SK-N-SH treated with all-trans-retinoic acid at 6 μM for 48 hours (cell line): Measurements from ENCODE around the gene HSD3B2.

Experiments
- ATAC-seq: fragments of 200-7000 bp; cut with Tn5 transposase; 3 replicates; pipeline ENCODE4 v1.9.1; 2020; ENCODE audit warnings: mild to moderate bottlenecking, moderate library complexity
- BACH2 ChIP-seq: fragments of 250-450 bp; sonication (Bioruptor Pico); IDR thresholded peaks from 2 replicates; pipeline ENCODE4 v1.9.0; 2021; ENCODE audit warnings: mild to moderate bottlenecking, borderline replicate concordance
- CREB5 ChIP-seq: fragments of 250-450 bp; sonication (Bioruptor Pico); IDR thresholded peaks from 2 replicates; pipeline ENCODE4 v1.5.1; 2020; ENCODE audit warnings: low read depth, mild to moderate bottlenecking, moderate library complexity
- CSDC2 ChIP-seq: fragments of 250-450 bp; sonication (Bioruptor Pico); IDR thresholded peaks from 2 replicates; pipeline ENCODE4 v1.5.0; 2020; ENCODE audit warnings: mild to moderate bottlenecking, moderate library complexity
- CSRNP3 ChIP-seq: fragments of 250-450 bp; sonication (Bioruptor Pico); IDR thresholded peaks from 2 replicates; pipeline ENCODE4 v1.5.1; 2021; ENCODE audit warnings: mild to moderate bottlenecking, moderate library complexity
- ESRRG ChIP-seq: fragments of 250-450 bp; sonication (Bioruptor Pico); IDR thresholded peaks from 2 replicates; pipeline ENCODE4 v1.6.1; 2021; ENCODE audit warnings: mild to moderate bottlenecking
- GLIS3 ChIP-seq: fragments of 250-450 bp; sonication (Bioruptor Pico); IDR thresholded peaks from 2 replicates; pipeline ENCODE4 v1.5.0; 2020; ENCODE audit warnings: mild to moderate bottlenecking, moderate library complexity
- OSR1 ChIP-seq: fragments of 250-450 bp; sonication (Bioruptor Pico); IDR thresholded peaks from 2 replicates; pipeline ENCODE4 v1.8.0; 2022; ENCODE audit warnings: moderate library complexity, mild to moderate bottlenecking, inconsistent platforms
- PATZ1 ChIP-seq: fragments of 250-450 bp; sonication (Bioruptor Pico); IDR thresholded peaks from 2 replicates; pipeline ENCODE4 v1.8.0; 2020; ENCODE audit warnings: mild to moderate bottlenecking, moderate library complexity, borderline replicate concordance
- POU6F1 ChIP-seq: fragments of 250-450 bp; sonication (Bioruptor Pico); IDR thresholded peaks from 2 replicates; pipeline ENCODE4 v1.8.0; 2021; ENCODE audit warnings: low read depth, mild to moderate bottlenecking, moderate library complexity, borderline replicate concordance
- PPARA ChIP-seq: fragments of 250-450 bp; sonication (Bioruptor Pico); IDR thresholded peaks from 2 replicates; pipeline ENCODE4 v1.5.0; 2020; ENCODE audit warnings: mild to moderate bottlenecking, borderline replicate concordance
- RARB ChIP-seq: fragments of 250-450 bp; sonication (Bioruptor Pico); IDR thresholded peaks from 2 replicates; pipeline ENCODE4 v1.8.0; 2021; ENCODE audit warnings: mild to moderate bottlenecking, moderate library complexity
- SNAI2 ChIP-seq: fragments of 250-450 bp; sonication (Bioruptor Pico); IDR thresholded peaks from 2 replicates; pipeline ENCODE4 v1.5.0; 2020; ENCODE audit warnings: mild to moderate bottlenecking, moderate library complexity
- TCF4 ChIP-seq: fragments of 250-450 bp; sonication (Bioruptor Pico); IDR thresholded peaks from 2 replicates; pipeline ENCODE4 v1.8.0; 2021; ENCODE audit warnings: mild to moderate bottlenecking, moderate library complexity, borderline replicate concordance
- TOX ChIP-seq: fragments of 250-450 bp; sonication (Bioruptor Pico); IDR thresholded peaks from 2 replicates; pipeline ENCODE4 v1.8.0; 2021; ENCODE audit warnings: mild to moderate bottlenecking, moderate library complexity, borderline replicate concordance
- TSHZ2 ChIP-seq: fragments of 250-450 bp; sonication (Bioruptor Pico); IDR thresholded peaks from 2 replicates; pipeline ENCODE4 v1.5.0; 2020; ENCODE audit warnings: mild to moderate bottlenecking, moderate library complexity
- ZC3H10 ChIP-seq: fragments of 250-450 bp; sonication (Bioruptor Pico); IDR thresholded peaks from 2 replicates; pipeline ENCODE4 v1.5.1; 2021; ENCODE audit warnings: mild to moderate bottlenecking, moderate library complexity
- ZFP3 ChIP-seq: fragments of 250-450 bp; sonication (Bioruptor Pico); IDR thresholded peaks from 2 replicates; pipeline ENCODE4 v1.5.0; 2020; ENCODE audit warnings: mild to moderate bottlenecking, moderate library complexity
- ZNF565 ChIP-seq: fragments of 450-650 bp; formaldehyde crosslinking; conservative IDR thresholded peaks from 2 replicates; pipeline ENCODE4 v1.5.0; 2020; ENCODE audit warnings: low read depth, mild to moderate bottlenecking, moderate library complexity
- ZNF70 ChIP-seq: fragments of 450-650 bp; formaldehyde crosslinking; IDR thresholded peaks from 2 replicates; pipeline ENCODE4 v1.5.0; 2020; ENCODE audit warnings: mild to moderate bottlenecking, moderate library complexity
- ZNF8 ChIP-seq: fragments of 450-650 bp; formaldehyde crosslinking; IDR thresholded peaks from 2 replicates; pipeline ENCODE4 v1.5.0; 2020; ENCODE audit warnings: mild to moderate bottlenecking, moderate library complexity

HSD3B2 gene

GRCh38 chr1:119448127-119448511 is 33.2 kb downstream of the HSD3B2 start:
- TF ChIP-seq BACH2 (CRISPR knock-in tag): no peak
- no peak for TF ChIP-seq ZFP3 (CRISPR knock-in tag)
- no peak for TF ChIP-seq ZC3H10 (CRISPR knock-in tag)
- no peak for TF ChIP-seq OSR1 (CRISPR knock-in tag)
- no peak for TF ChIP-seq ESRRG (CRISPR knock-in tag)
- TF ChIP-seq ZNF565 (CRISPR knock-in tag): no peak
- TF ChIP-seq RARB: no peak
- TF ChIP-seq PPARA (CRISPR knock-in tag): no peak
- no peak for TF ChIP-seq GLIS3
- TF ChIP-seq TSHZ2 (CRISPR knock-in tag): no peak
- ATAC-seq: no peak

GRCh38 chr1:119449971-119450370 is 35.0 kb downstream of the HSD3B2 start:
- no peak for TF ChIP-seq GLIS3
- TF ChIP-seq TCF4: no peak
- TF ChIP-seq PPARA (CRISPR knock-in tag): no peak
- TF ChIP-seq, all 23 proteins: peak for 0
- ATAC-seq: no peak

- TF ChIP-seq CSRNP3 (no peak), CREB5 (no peak), PATZ1 (CRISPR knock-in tag) (no peak), BACH2 (CRISPR knock-in tag) (no peak), CSDC2 (CRISPR knock-in tag) (no peak), TOX (no peak), ZNF70 (CRISPR knock-in tag) (no peak), SNAI2 (no peak), ZNF565 (CRISPR knock-in tag) (no peak), ZNF8 (CRISPR knock-in tag) (no peak)
- TF ChIP-seq, all 23 proteins: peak for 0
- ATAC-seq: no peak
Observed at GRCh38 chr1:119451158-119451557, 36.2 kb downstream of the HSD3B2 start.

GRCh38 chr1:119452091-119452490 is 37.1 kb downstream of the HSD3B2 start:
- TF ChIP-seq BACH2 (CRISPR knock-in tag) (no peak), ZNF8 (CRISPR knock-in tag) (no peak), SNAI2 (no peak), ZFP3 (CRISPR knock-in tag) (no peak)
- ATAC-seq: no peak

GRCh38 chr1:119453021-119453420 is 38.1 kb downstream of the HSD3B2 start:
- no peak for ATAC-seq
- TF ChIP-seq ESRRG (CRISPR knock-in tag) (no peak), ZC3H10 (CRISPR knock-in tag) (no peak), POU6F1 (CRISPR knock-in tag) (no peak), ZNF565 (CRISPR knock-in tag) (no peak), TSHZ2 (CRISPR knock-in tag) (no peak), OSR1 (CRISPR knock-in tag) (no peak), ZNF70 (CRISPR knock-in tag) (no peak), CREB5 (no peak), BACH2 (CRISPR knock-in tag) (no peak), ZNF8 (CRISPR knock-in tag) (no peak)
